Breast epithelium (tissue), 4 donors: ENCODE data around the gene B3GNT7. TPM values are rescaled to one million over a fixed set of nuclear protein-coding genes. Genes with fewer than 3 reads are reported as not detected.

Experiments used
- DNase-seq, 2 donors: peaks; one replicate each; pipeline ENCODE4 v3.0.0-alpha.2; 2019; ENCODE audit warnings: low spot score in 2 of 2
- H3K27ac ChIP-seq, 2 donors: fragments of 200-600 bp; sonication (generic) in 1 of 2; one replicate each; pipeline ENCODE4 v1.5.1; 2016 to 2019; ENCODE audit warnings: mild to moderate bottlenecking in 1 of 2
- H3K27me3 ChIP-seq, 2 donors: fragments of 200-600 bp; sonication (generic) in 1 of 2; one replicate each; pipeline versions ENCODE4 v1.5.1 to v1.6.0; 2017 to 2019; ENCODE audit warnings: control low read depth in 1 of 2, mild to moderate bottlenecking in 1 of 2
- H3K36me3 ChIP-seq: fragments of 200-600 bp; one replicate; pipeline ENCODE4 v1.5.1; 2019
- H3K4me1 ChIP-seq, 2 donors: fragments of 200-600 bp; sonication (generic); one replicate each; pipeline ENCODE4 v1.5.1; 2016 to 2019; ENCODE audit warnings: control low read depth in 1 of 2
- H3K4me3 ChIP-seq, 3 donors: fragments of 200-600 bp; sonication (generic); 1 replicate in 2 of 3; 2 replicates in 1 of 3; pipeline ENCODE4 v1.5.1; 2016 to 2019; ENCODE audit warnings: mild to moderate bottlenecking in 3 of 3, moderate library complexity in 2 of 3
- H3K9me3 ChIP-seq, 2 donors: fragments of 200-600 bp; sonication (generic) in 1 of 2; one replicate each; pipeline ENCODE4 v1.5.1; 2016 to 2019; ENCODE audit warnings: control low read depth in 1 of 2
- POLR2A ChIP-seq: fragments of 450-650 bp; IDR thresholded peaks from one replicate; pipeline ENCODE4 v1.6.1; 2016; ENCODE audit warnings: antibody characterized with exemption, mild to moderate bottlenecking, moderate library complexity
- POLR2AphosphoS5 ChIP-seq, 3 donors: sonication (generic); formaldehyde crosslinking; IDR thresholded peaks; one replicate each; pipeline ENCODE4 v1.6.1; 2017; ENCODE audit warnings: antibody characterized with exemption in 3 of 3
- intact Hi-C: fragments of 100-400 bp; cut with DNase I; formaldehyde crosslinking; loops from one replicate; pipeline ENCODE4 v1.15.1; 2023; ENCODE audit warnings: low total_unique reads
- total RNA-seq, 3 donors: library from RNA; depleted of rRNA; stranded (reverse); fragments of >200 nt; gene quantifications; one replicate each; pipeline ENCODE4 v1.1.0, GENCODE V29; 2016
- TF ChIP-seq, protein P1 (sequence below), 3 donors: fragments of 450-650 bp; IDR thresholded peaks; one replicate each; pipeline ENCODE4 v1.5.1; 2016 to 2017; ENCODE audit warnings: antibody characterized with exemption in 3 of 3, mild to moderate bottlenecking in 3 of 3, moderate library complexity in 3 of 3

Gene B3GNT7
- total RNA-seq, 3 donors from 2014 or later = 1.3 to 5.3 (median 2.3) TPM

DNA sequence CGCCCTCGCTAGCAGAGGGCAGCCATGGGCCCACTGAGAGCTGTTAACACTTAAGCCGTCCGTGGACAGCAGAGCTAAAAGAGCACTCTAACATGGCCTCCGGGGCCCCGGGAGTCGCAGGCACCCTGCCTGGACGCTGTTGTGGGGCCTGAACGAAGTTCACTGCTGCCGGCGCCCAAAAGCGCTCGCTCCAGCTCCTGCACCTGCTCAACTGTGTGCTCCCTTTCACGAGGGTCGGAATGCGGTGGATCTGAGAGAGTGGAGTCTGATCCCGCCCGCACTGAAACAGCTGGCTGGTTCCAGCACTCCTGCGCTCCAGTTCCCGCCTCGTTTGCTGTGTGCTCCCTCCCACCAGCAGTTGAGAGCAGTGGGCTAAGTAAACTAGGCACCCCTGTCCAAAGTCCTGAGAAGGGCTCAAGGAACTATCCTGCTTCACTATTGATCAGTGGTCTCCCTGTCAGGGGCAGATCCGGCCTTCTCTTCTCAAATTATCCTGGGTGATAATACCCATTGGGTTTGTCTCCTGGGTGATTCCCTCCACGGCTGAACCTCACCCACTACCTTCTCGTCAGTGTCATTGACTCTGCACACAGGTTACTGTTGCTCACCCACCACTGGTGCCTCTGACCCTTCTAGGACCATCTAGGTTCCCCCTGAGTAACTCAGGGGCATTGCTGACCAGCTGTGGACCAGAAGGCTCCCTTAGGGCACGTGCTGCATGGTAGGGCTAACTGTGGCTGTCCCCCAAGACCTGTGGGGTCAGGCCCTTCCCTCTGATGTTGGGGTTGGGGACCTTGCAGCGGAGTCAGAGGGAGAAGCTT lies 23.5 kb downstream of the B3GNT7 start:
- intact Hi-C loops = no loop called here
- H3K27me3 ChIP-seq = no peaks in the 10 kb centered on the region
- no peak overlapping the region for H3K4me3 ChIP-seq
- H3K4me1 ChIP-seq = no peaks in the 10 kb centered on the region
- H3K9me3 ChIP-seq = no peaks in the 10 kb centered on the region
- H3K36me3 ChIP-seq = no peaks in the 10 kb centered on the region
- no peak for DNase-seq
- TF ChIP-seq, protein P1, sequence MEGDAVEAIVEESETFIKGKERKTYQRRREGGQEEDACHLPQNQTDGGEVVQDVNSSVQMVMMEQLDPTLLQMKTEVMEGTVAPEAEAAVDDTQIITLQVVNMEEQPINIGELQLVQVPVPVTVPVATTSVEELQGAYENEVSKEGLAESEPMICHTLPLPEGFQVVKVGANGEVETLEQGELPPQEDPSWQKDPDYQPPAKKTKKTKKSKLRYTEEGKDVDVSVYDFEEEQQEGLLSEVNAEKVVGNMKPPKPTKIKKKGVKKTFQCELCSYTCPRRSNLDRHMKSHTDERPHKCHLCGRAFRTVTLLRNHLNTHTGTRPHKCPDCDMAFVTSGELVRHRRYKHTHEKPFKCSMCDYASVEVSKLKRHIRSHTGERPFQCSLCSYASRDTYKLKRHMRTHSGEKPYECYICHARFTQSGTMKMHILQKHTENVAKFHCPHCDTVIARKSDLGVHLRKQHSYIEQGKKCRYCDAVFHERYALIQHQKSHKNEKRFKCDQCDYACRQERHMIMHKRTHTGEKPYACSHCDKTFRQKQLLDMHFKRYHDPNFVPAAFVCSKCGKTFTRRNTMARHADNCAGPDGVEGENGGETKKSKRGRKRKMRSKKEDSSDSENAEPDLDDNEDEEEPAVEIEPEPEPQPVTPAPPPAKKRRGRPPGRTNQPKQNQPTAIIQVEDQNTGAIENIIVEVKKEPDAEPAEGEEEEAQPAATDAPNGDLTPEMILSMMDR (IDR thresholded peaks at IDR 0.05) = no peak
- TF ChIP-seq POLR2AphosphoS5 (IDR thresholded peaks at IDR 0.05) (no peak), POLR2A (no peak)
- no peak overlapping the region for H3K27ac ChIP-seq

DNA sequence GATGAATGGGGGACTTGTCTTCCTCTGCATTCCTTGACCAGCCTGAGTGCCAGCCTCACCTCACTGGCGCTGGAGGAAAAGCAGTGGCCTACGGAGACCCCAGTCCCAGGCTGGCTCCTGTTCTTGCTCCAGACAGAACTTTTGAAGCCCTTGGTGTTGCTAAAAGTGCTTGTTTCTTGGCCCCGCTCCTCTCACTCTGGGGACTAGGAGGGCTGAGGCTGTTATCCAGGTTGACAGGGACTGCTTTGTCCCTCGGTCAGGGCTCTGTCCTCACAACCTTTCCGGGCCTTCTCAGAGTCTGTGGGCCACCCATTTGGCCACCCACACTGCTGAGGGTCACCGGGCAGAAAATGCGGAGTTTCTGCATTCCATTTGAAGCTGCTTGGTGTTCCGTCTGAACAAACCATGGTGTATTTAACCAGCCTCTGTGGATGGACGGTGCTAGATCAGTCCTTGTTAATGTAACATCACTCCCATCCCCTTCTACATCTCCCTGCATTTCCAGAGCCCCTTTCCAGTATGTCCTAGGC lies 25.6 kb downstream of the B3GNT7 start:
- Histone ChIP-seq H3K27ac (no peak overlapping the region), H3K9me3 (no peaks in the 10 kb centered on the region), H3K27me3 (no peaks in the 10 kb centered on the region), H3K4me3 (no peak overlapping the region), H3K4me1 (no peaks in the 10 kb centered on the region), H3K36me3 (no peaks in the 10 kb centered on the region)
- TF ChIP-seq POLR2A (no peak), POLR2AphosphoS5 (IDR thresholded peaks at IDR 0.05) (no peak)
- TF ChIP-seq, protein P1 (IDR thresholded peaks at IDR 0.05) = no peak
- no peak for DNase-seq
- intact Hi-C loops = loop anchor here (10.0 kb wide), 1 partner anchor 806 kb away; no protein-coding TSS in a partner anchor

DNA sequence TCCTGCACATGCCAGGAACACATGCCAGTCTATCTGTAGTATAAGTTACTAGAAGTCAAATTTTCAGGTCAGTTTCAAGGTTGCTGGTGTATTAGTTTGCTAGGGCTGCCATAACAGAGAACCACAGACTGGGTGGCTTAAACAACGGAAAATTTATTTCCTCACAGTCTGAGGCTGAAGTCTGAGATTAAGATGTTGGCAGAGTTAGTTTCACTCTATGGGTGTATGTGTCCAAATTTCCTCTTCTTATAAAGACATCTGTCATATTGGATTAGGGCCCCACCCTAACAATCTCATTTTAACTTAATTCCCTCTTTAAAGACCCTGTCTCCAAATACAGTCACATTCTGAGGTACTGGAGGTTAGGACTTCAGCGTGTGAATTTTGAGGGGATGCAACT lies 26.5 kb downstream of the B3GNT7 start:
- H3K27me3 ChIP-seq = no peaks in the 10 kb centered on the region
- H3K27ac ChIP-seq = no peak overlapping the region
- no peaks in the 10 kb centered on the region for H3K36me3 ChIP-seq
- H3K9me3 ChIP-seq = no peaks in the 10 kb centered on the region
- DNase-seq = no peak
- no peak overlapping the region for H3K4me3 ChIP-seq
- no peak for TF ChIP-seq POLR2A
- TF ChIP-seq POLR2AphosphoS5 (IDR thresholded peaks at IDR 0.05) = no peak
- TF ChIP-seq, protein P1 (IDR thresholded peaks at IDR 0.05) = no peak
- intact Hi-C loops = loop anchor here (10.0 kb wide), 1 partner anchor 807 kb away; no protein-coding TSS in a partner anchor
- H3K4me1 ChIP-seq = no peaks in the 10 kb centered on the region

DNA sequence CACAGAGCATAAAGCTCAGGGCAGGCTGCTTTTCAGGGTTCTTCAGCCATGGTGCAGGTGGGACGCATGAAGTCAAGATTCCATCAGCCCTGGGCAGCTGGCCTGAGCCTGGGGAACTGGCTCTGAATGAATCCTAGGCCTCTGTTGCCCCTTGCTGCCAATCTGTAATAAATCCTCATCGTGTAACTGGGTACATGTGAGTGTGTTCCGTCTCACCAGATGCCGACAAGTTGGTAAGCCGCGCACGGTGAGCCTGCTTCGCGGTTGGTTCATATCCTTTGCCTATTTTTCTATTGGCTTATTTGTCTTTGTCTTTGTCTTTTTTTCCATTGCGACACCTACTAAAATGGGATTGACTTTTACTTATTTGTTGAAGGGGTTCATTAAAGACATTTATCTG lies 27.7 kb downstream of the B3GNT7 start:
- DNase-seq = no peak
- Histone ChIP-seq H3K27me3 (no peaks in the 10 kb centered on the region), H3K9me3 (no peaks in the 10 kb centered on the region), H3K4me1 (no peaks in the 10 kb centered on the region), H3K36me3 (no peaks in the 10 kb centered on the region), H3K27ac (no peak overlapping the region), H3K4me3 (no peak overlapping the region)
- intact Hi-C loops = loop anchor here (10.0 kb wide), 1 partner anchor 808 kb away; no protein-coding TSS in a partner anchor
- TF ChIP-seq, protein P1 (IDR thresholded peaks at IDR 0.05) = no peak
- TF ChIP-seq POLR2AphosphoS5 (IDR thresholded peaks at IDR 0.05) (no peak), POLR2A (no peak)

DNA sequence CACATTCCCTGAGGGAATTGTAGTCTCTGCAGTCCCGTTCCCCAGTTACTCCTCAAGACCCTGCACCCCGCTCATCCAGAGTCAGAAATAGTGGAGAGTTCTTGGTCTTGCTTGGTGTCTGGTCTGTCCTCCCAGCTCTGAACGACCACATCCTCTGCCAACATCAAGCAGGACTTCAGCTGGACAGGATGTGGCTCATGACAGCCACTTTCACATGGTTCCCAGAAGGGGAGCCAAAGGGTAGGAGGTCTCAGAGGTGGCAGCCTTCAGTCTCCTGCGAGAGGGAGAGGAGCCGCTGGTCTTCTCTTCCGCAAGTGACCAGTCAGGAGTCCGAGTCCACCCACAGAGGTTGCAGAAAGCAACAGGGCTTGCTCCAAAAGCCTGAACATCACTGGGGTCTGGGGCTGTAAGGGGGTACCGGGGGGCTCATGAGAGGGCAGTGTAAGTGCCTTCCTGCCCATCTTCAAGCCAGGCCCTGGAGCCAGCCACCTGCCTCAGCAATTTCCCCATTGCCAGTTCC lies 29.8 kb downstream of the B3GNT7 start:
- no peaks in the 10 kb centered on the region for H3K36me3 ChIP-seq
- H3K4me1 ChIP-seq = no peaks in the 10 kb centered on the region
- no peak for DNase-seq
- no peak overlapping the region for H3K4me3 ChIP-seq
- TF ChIP-seq POLR2A = no peak
- no peak for TF ChIP-seq POLR2AphosphoS5 (IDR thresholded peaks at IDR 0.05)
- TF ChIP-seq, protein P1 (IDR thresholded peaks at IDR 0.05) = no peak
- H3K27ac ChIP-seq = no peak overlapping the region
- no peaks in the 10 kb centered on the region for H3K27me3 ChIP-seq
- intact Hi-C loops = loop anchor here (10.0 kb wide), 1 partner anchor 811 kb away; no protein-coding TSS in a partner anchor
- H3K9me3 ChIP-seq = no peaks in the 10 kb centered on the region
